Liver (tissue), 9 donors: ENCODE measurements around the gene ZFAND3. TPM values are rescaled to one million over a fixed set of nuclear protein-coding genes. Genes with fewer than 3 reads are reported as not detected.

Experiments
- DNase-seq: peaks from one replicate; pipeline ENCODE4 v3.0.0-alpha.2; 2017; ENCODE audit warnings: low spot score
- H3K27ac ChIP-seq, 2 donors: one replicate each; pipeline ENCODE4 v1.7.0; 2013; ENCODE audit warnings: inconsistent platforms in 2 of 2, low read length in 2 of 2, control low read depth in 1 of 2, low read depth in 1 of 2, mild to moderate bottlenecking in 1 of 2
- H3K27me3 ChIP-seq, 4 donors: one replicate each; pipeline versions ENCODE4 v1.6.1 to v1.7.0; 2013; ENCODE audit warnings: low read length in 3 of 4, inconsistent platforms in 1 of 4, mild to moderate bottlenecking in 1 of 4, moderate library complexity in 1 of 4; ENCODE audit not compliant: control insufficient read depth in 4 of 4, insufficient read depth in 4 of 4
- H3K36me3 ChIP-seq, 4 donors: one replicate each; pipeline versions ENCODE4 v1.6.1 to v1.7.0; 2013; ENCODE audit warnings: low read length in 3 of 4, mild to moderate bottlenecking in 3 of 4, low read depth in 1 of 4, moderate library complexity in 1 of 4; ENCODE audit not compliant: control insufficient read depth in 4 of 4, insufficient read depth in 3 of 4
- H3K4me1 ChIP-seq, 4 donors: one replicate each; pipeline versions ENCODE4 v1.6.1 to v1.7.0; 2013; ENCODE audit warnings: low read length in 3 of 4, mild to moderate bottlenecking in 3 of 4, moderate library complexity in 1 of 4; ENCODE audit not compliant: control insufficient read depth in 4 of 4, insufficient read depth in 4 of 4
- H3K4me3 ChIP-seq, 3 donors: one replicate each; pipeline versions ENCODE4 v1.6.1 to v1.7.0; 2013; ENCODE audit warnings: low read length in 3 of 3, control low read depth in 1 of 3, low read depth in 1 of 3, mild to moderate bottlenecking in 1 of 3
- H3K9ac ChIP-seq, 2 donors: one replicate each; pipeline ENCODE4 v1.7.0; 2013; ENCODE audit warnings: low read length in 2 of 2, mild to moderate bottlenecking in 2 of 2, moderate library complexity in 2 of 2, control low read depth in 1 of 2, low read depth in 1 of 2
- H3K9me3 ChIP-seq, 4 donors: one replicate each; pipeline versions ENCODE4 v1.6.1 to v1.7.0; 2013; ENCODE audit warnings: low read length in 3 of 4; ENCODE audit not compliant: control insufficient read depth in 4 of 4
- ATF3 ChIP-seq: IDR thresholded peaks from 2 replicates; pipeline ENCODE4 v1.6.1; 2016; ENCODE audit warnings: antibody characterized with exemption
- EGR1 ChIP-seq, 2 donors: IDR thresholded peaks; 2 replicates each; pipeline ENCODE4 v1.6.1; 2016 to 2018; ENCODE audit warnings: antibody characterized with exemption in 2 of 2, low read depth in 2 of 2
- FOXA1 ChIP-seq: IDR thresholded peaks from 2 replicates; pipeline ENCODE4 v1.6.1; 2016; ENCODE audit warnings: antibody characterized with exemption
- FOXA2 ChIP-seq: IDR thresholded peaks from 2 replicates; pipeline ENCODE4 v1.6.1; 2016; ENCODE audit warnings: antibody characterized with exemption
- GABPA ChIP-seq, 2 donors: IDR thresholded peaks in 1 of 2; conservative IDR thresholded peaks in 1 of 2; 2 replicates each; pipeline ENCODE4 v1.6.1; 2016; ENCODE audit warnings: antibody characterized with exemption in 2 of 2, mild to moderate bottlenecking in 1 of 2, moderate library complexity in 1 of 2
- HNF4A ChIP-seq, 2 donors: conservative IDR thresholded peaks; 2 replicates each; pipeline ENCODE4 v1.6.1; 2016; ENCODE audit warnings: antibody characterized with exemption in 2 of 2, mild to moderate bottlenecking in 2 of 2
- HNF4G ChIP-seq: IDR thresholded peaks from 2 replicates; pipeline ENCODE4 v1.6.1; 2016; ENCODE audit warnings: antibody characterized with exemption
- JUND ChIP-seq, 2 donors: IDR thresholded peaks; 2 replicates each; pipeline ENCODE4 v1.6.1; 2016; ENCODE audit warnings: antibody characterized with exemption in 2 of 2
- NR2F2 ChIP-seq: IDR thresholded peaks from 2 replicates; pipeline ENCODE4 v1.6.1; 2016; ENCODE audit warnings: antibody characterized with exemption
- RAD21 ChIP-seq, 2 donors: IDR thresholded peaks; 2 replicates each; pipeline ENCODE4 v1.6.1; 2016; ENCODE audit warnings: antibody characterized with exemption in 2 of 2, mild to moderate bottlenecking in 2 of 2
- RXRA ChIP-seq, 2 donors: IDR thresholded peaks; 2 replicates each; pipeline ENCODE4 v1.6.1; 2017 to 2018; ENCODE audit warnings: antibody characterized with exemption in 2 of 2, mild to moderate bottlenecking in 1 of 2
- SP1 ChIP-seq: IDR thresholded peaks from 2 replicates; pipeline ENCODE4 v1.6.1; 2018; ENCODE audit warnings: antibody characterized with exemption, mild to moderate bottlenecking
- YY1 ChIP-seq: IDR thresholded peaks from 2 replicates; pipeline ENCODE4 v1.6.1; 2016; ENCODE audit warnings: antibody characterized with exemption, mild to moderate bottlenecking
- ZBTB33 ChIP-seq: IDR thresholded peaks from 2 replicates; pipeline ENCODE4 v1.6.1; 2016; ENCODE audit warnings: antibody characterized with exemption
- WGBS: extraction: QIAGEN DNeasy Blood & Tissue Kit; methylation state at CpG from one replicate; pipeline ENCODE4 v1.1.7; 2013; 5-methylcytosine and 5-hydroxymethylcytosine counted together
- polyA plus RNA-seq, 2 donors: library from polyadenylated mRNA; stranded (reverse) in 1 of 2; unstranded in 1 of 2; fragments of 200-250 nt in 1 of 2; fragments of >200 nt in 1 of 2; fragmentation: Nextera tagmentation in 1 of 2; extraction: Ambion mirVana in 1 of 2; gene quantifications; one replicate each; pipeline versions ENCODE4 v1.2.1 to v1.2.3, GENCODE V29; 2013 to 2015
- total RNA-seq, 2 donors: library from RNA; depleted of rRNA; stranded (reverse); fragments of >200 nt; gene quantifications; one replicate each; pipeline ENCODE4 v1.2.3, GENCODE V29; 2014
- TF ChIP-seq, protein P1 (sequence below): IDR thresholded peaks from 2 replicates; pipeline ENCODE4 v1.6.1; 2016; ENCODE audit warnings: antibody characterized with exemption
- TF ChIP-seq, protein P2 (sequence below): fragments of 150-350 bp; IDR thresholded peaks from 2 replicates; pipeline ENCODE4 v1.5.1; 2017; ENCODE audit warnings: improper control_type of control experiment, low read depth, low read length; ENCODE audit not compliant: missing input control
- donor health status: healthy.
- donor health status: healthy.
- donor health status: healthy.
- donor health status: healthy.
- donor health status: healthy.

Gene ZFAND3
- total and polyA plus RNA-seq, 4 donors, result 7.7 to 37.5 (median 23.1) TPM

GRCh38 chr6:38168699-38169098, 349.2 kb downstream of the ZFAND3 start (continued):
- no peak for TF ChIP-seq EGR1 (IDR thresholded peaks at IDR 0.05; ENCODE audit: low read depth in 2 of 2)

GRCh38 chr6:38169221-38169976, 349.9 kb downstream of the ZFAND3 start:
- Histone ChIP-seq H3K9me3 (no peaks in the 10 kb centered on the region), H3K4me1 (peaks cover 2 to 36% (median 27%) of the 10 kb centered on the region in 4 donors), H3K27me3 (no peaks in the 10 kb centered on the region), H3K9ac (no peak overlapping the region), H3K36me3 (no peaks in the 10 kb centered on the region), H3K27ac (no peak overlapping the region), H3K4me3 (no peak overlapping the region)
- no peak for DNase-seq
- no peak for TF ChIP-seq ATF3
- no peak for TF ChIP-seq HNF4A (conservative IDR thresholded peaks at IDR 0.05)
- TF ChIP-seq NR2F2, result no peak
- no peak for TF ChIP-seq RXRA (IDR thresholded peaks at IDR 0.05)
- TF ChIP-seq EGR1 (IDR thresholded peaks at IDR 0.05; ENCODE audit: low read depth in 2 of 2), result no peak
- no peak for TF ChIP-seq JUND (IDR thresholded peaks at IDR 0.05)
- no peak for TF ChIP-seq GABPA (IDR thresholded peaks at IDR 0.05 in 1 of 2, conservative IDR thresholded peaks at IDR 0.05 in 1 of 2)
- TF ChIP-seq YY1, result no peak
- TF ChIP-seq, protein P1, sequence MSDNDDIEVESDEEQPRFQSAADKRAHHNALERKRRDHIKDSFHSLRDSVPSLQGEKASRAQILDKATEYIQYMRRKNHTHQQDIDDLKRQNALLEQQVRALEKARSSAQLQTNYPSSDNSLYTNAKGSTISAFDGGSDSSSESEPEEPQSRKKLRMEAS, result no peak
- no peak for TF ChIP-seq ZBTB33
- TF ChIP-seq, protein P2, sequence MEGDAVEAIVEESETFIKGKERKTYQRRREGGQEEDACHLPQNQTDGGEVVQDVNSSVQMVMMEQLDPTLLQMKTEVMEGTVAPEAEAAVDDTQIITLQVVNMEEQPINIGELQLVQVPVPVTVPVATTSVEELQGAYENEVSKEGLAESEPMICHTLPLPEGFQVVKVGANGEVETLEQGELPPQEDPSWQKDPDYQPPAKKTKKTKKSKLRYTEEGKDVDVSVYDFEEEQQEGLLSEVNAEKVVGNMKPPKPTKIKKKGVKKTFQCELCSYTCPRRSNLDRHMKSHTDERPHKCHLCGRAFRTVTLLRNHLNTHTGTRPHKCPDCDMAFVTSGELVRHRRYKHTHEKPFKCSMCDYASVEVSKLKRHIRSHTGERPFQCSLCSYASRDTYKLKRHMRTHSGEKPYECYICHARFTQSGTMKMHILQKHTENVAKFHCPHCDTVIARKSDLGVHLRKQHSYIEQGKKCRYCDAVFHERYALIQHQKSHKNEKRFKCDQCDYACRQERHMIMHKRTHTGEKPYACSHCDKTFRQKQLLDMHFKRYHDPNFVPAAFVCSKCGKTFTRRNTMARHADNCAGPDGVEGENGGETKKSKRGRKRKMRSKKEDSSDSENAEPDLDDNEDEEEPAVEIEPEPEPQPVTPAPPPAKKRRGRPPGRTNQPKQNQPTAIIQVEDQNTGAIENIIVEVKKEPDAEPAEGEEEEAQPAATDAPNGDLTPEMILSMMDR, result no peak
- TF ChIP-seq FOXA2, result no peak
- TF ChIP-seq FOXA1, result no peak
- no peak for TF ChIP-seq HNF4G
- TF ChIP-seq SP1, result no peak
- TF ChIP-seq RAD21 (IDR thresholded peaks at IDR 0.05), result no peak
- 91% methylated on average over 20 of the region's 20 CpGs for WGBS

GRCh38 chr6:38169977-38170526, 350.5 kb downstream of the ZFAND3 start:
- Histone ChIP-seq H3K27ac (no peak overlapping the region), H3K27me3 (no peaks in the 10 kb centered on the region), H3K36me3 (no peaks in the 10 kb centered on the region), H3K4me1 (peaks cover 0 to 33% (median 25%) of the 10 kb centered on the region in 4 donors), H3K4me3 (no peak overlapping the region), H3K9ac (no peak overlapping the region), H3K9me3 (no peaks in the 10 kb centered on the region)
- TF ChIP-seq JUND (IDR thresholded peaks at IDR 0.05) (no peak), ATF3 (no peak), RAD21 (IDR thresholded peaks at IDR 0.05) (no peak), NR2F2 (no peak), RXRA (IDR thresholded peaks at IDR 0.05) (no peak)
- no peak for DNase-seq
- WGBS, result 59% methylated on average over 19 of the region's 19 CpGs
